ENCODE results near the gene COL23A1. TPM values are rescaled to one million over a fixed set of nuclear protein-coding genes. Genes with fewer than 3 reads are reported as not detected.

Gene COL23A1
- total and polyA plus RNA-seq, 2 of the 13 experiments (the other 11 are each of a cell fraction or from before 2014, with no cell fraction given), result not detected

- Histone ChIP-seq H3K9me3 (ENCODE audit: low read length) (no peaks in the 10 kb centered on the region), H3K27me3 (ENCODE audit: control insufficient read depth in 1 of 2, insufficient read depth in 2 of 2, low read length in 2 of 2) (peaks cover 0 to 16% of the 10 kb centered on the region in 2 experiments; a peak in 2 of 5 replicates), H3K4me3 (replicated peaks in 1 of 3; ENCODE audit: insufficient read depth in 1 of 3, low read depth in 2 of 3, low read length in 3 of 3) (no peak overlapping the region), H4K20me1 (ENCODE audit: insufficient read depth, low read length) (no peaks in the 10 kb centered on the region; the same call in 1 of the 2 replicates), H3K27ac (ENCODE audit: extremely low read length, insufficient read depth, low read length) (no peak overlapping the region), H3K9ac (ENCODE audit: insufficient read depth, low read depth, low read length) (no peak overlapping the region), H3K36me3 (replicated peaks in 1 of 2; ENCODE audit: control insufficient read depth in 1 of 2, insufficient read depth in 2 of 2, low read length in 2 of 2) (no peaks in the 10 kb centered on the region), H2AFZ (ENCODE audit: low read length) (no peak overlapping the region), H3K4me2 (ENCODE audit: low read depth, low read length) (no peak overlapping the region), H3K4me1 (ENCODE audit: insufficient read depth, low read length) (no peaks in the 10 kb centered on the region), H3K79me2 (ENCODE audit: insufficient read depth, low read length) (no peaks in the 10 kb centered on the region)
- FAIRE-seq, result no peak
- POLR2A ChIA-PET, result no interaction called here
- 16% methylated on average over 5 of the region's 5 CpGs for WGBS (ENCODE audit: low lambda C conversion rate)
- intact Hi-C loops (cut with micrococcal nuclease; ENCODE audit: unreplicated experiment) (no loop called here), in situ Hi-C loops (cut with HindIII; ENCODE audit: extremely low pct_ligation_motif_present, low pct_unique_long_range_greater_than_20kb) (no loop called here)
- BruUV-seq (replicated peaks), result no TSS peak
- ATAC-seq, result no peak
- CTCF ChIA-PET (ENCODE audit: low intra/inter-chr PET ratio, low total read pairs), result no interaction called here
- DNase-seq (ENCODE audit: low spot score), result no peak
- TF ChIP-seq ZC3H13 (CRISPR knock-in tag; IDR thresholded peaks at IDR 0.05) (no peak), PCBP1 (IDR thresholded peaks at IDR 0.05; ENCODE audit: borderline replicate concordance, low read depth, low read length) (no peak), ZC3H4 (CRISPR knock-in tag; IDR thresholded peaks at IDR 0.05; ENCODE audit: borderline replicate concordance) (no peak), FOXM1 (CRISPR knock-in tag; IDR thresholded peaks at IDR 0.05) (no peak), SMC3 (IDR thresholded peaks at IDR 0.05; ENCODE audit: low read length) (no peak)
- TF ChIP-seq, protein P1, sequence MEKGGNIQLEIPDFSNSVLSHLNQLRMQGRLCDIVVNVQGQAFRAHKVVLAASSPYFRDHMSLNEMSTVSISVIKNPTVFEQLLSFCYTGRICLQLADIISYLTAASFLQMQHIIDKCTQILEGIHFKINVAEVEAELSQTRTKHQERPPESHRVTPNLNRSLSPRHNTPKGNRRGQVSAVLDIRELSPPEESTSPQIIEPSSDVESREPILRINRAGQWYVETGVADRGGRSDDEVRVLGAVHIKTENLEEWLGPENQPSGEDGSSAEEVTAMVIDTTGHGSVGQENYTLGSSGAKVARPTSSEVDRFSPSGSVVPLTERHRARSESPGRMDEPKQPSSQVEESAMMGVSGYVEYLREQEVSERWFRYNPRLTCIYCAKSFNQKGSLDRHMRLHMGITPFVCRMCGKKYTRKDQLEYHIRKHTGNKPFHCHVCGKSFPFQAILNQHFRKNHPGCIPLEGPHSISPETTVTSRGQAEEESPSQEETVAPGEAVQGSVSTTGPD (CRISPR knock-in tag; IDR thresholded peaks at IDR 0.05), result no peak
- TF ChIP-seq, protein P2, sequence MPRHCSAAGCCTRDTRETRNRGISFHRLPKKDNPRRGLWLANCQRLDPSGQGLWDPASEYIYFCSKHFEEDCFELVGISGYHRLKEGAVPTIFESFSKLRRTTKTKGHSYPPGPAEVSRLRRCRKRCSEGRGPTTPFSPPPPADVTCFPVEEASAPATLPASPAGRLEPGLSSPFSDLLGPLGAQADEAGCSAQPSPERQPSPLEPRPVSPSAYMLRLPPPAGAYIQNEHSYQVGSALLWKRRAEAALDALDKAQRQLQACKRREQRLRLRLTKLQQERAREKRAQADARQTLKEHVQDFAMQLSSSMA (CRISPR knock-in tag; IDR thresholded peaks at IDR 0.05), result no peak
Observed at GRCh38 chr5:178460598-178460997, 129.6 kb downstream of the COL23A1 start.

GRCh38 chr5:178460174-178460573 lies 130.0 kb downstream of the COL23A1 start:
- 47% methylated on average over 3 of the region's 3 CpGs for WGBS (ENCODE audit: low lambda C conversion rate)
- DNase-seq (ENCODE audit: low spot score), result no peak
- H3K27me3 ChIP-seq (ENCODE audit: control insufficient read depth in 1 of 2, insufficient read depth in 2 of 2, low read length in 2 of 2), result peaks cover 0 to 17% of the 10 kb centered on the region in 2 experiments; a peak in 2 of 5 replicates
- ChIA-PET POLR2A (no interaction called here), CTCF (ENCODE audit: low intra/inter-chr PET ratio, low total read pairs) (no interaction called here)
- H3K4me2 ChIP-seq (ENCODE audit: low read depth, low read length), result no peak overlapping the region
- H3K9me3 ChIP-seq (ENCODE audit: low read length), result no peaks in the 10 kb centered on the region
- H3K4me1 ChIP-seq (ENCODE audit: insufficient read depth, low read length), result no peaks in the 10 kb centered on the region
- no peak overlapping the region for H3K27ac ChIP-seq (ENCODE audit: extremely low read length, insufficient read depth, low read length)
- no peak overlapping the region for H3K4me3 ChIP-seq (replicated peaks in 1 of 3; ENCODE audit: insufficient read depth in 1 of 3, low read depth in 2 of 3, low read length in 3 of 3)
- H3K36me3 ChIP-seq (replicated peaks in 1 of 2; ENCODE audit: control insufficient read depth in 1 of 2, insufficient read depth in 2 of 2, low read length in 2 of 2), result no peaks in the 10 kb centered on the region
- no peaks in the 10 kb centered on the region for H3K79me2 ChIP-seq (ENCODE audit: insufficient read depth, low read length)
- H2AFZ ChIP-seq (ENCODE audit: low read length), result no peak overlapping the region
- intact Hi-C loops (cut with micrococcal nuclease; ENCODE audit: unreplicated experiment), result no loop called here
- no peak for ATAC-seq
- no TSS peak for BruUV-seq (replicated peaks)
- H4K20me1 ChIP-seq (ENCODE audit: insufficient read depth, low read length), result no peaks in the 10 kb centered on the region; the same call in 1 of the 2 replicates
- FAIRE-seq, result no peak
- in situ Hi-C loops (cut with HindIII; ENCODE audit: extremely low pct_ligation_motif_present, low pct_unique_long_range_greater_than_20kb), result no loop called here
- no peak overlapping the region for H3K9ac ChIP-seq (ENCODE audit: insufficient read depth, low read depth, low read length)
- TF ChIP-seq DPF2 (CRISPR knock-in tag; IDR thresholded peaks at IDR 0.05; ENCODE audit: borderline replicate concordance, low read depth), result no peak
- TF ChIP-seq ZFP82 (CRISPR knock-in tag; IDR thresholded peaks at IDR 0.05; ENCODE audit: borderline replicate concordance), result no peak
- TF ChIP-seq ZNF432 (CRISPR knock-in tag; IDR thresholded peaks at IDR 0.05; ENCODE audit: borderline replicate concordance), result no peak
- TF ChIP-seq ZBTB39 (CRISPR knock-in tag; IDR thresholded peaks at IDR 0.05), result no peak
- no peak for TF ChIP-seq ZFP37 (CRISPR knock-in tag; IDR thresholded peaks at IDR 0.05; ENCODE audit: borderline replicate concordance)
- TF ChIP-seq, protein P3, sequence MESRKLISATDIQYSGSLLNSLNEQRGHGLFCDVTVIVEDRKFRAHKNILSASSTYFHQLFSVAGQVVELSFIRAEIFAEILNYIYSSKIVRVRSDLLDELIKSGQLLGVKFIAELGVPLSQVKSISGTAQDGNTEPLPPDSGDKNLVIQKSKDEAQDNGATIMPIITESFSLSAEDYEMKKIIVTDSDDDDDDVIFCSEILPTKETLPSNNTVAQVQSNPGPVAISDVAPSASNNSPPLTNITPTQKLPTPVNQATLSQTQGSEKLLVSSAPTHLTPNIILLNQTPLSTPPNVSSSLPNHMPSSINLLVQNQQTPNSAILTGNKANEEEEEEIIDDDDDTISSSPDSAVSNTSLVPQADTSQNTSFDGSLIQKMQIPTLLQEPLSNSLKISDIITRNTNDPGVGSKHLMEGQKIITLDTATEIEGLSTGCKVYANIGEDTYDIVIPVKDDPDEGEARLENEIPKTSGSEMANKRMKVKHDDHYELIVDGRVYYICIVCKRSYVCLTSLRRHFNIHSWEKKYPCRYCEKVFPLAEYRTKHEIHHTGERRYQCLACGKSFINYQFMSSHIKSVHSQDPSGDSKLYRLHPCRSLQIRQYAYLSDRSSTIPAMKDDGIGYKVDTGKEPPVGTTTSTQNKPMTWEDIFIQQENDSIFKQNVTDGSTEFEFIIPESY (CRISPR knock-in tag; IDR thresholded peaks at IDR 0.05), result no peak
